ENCODE measurements around the gene SPTB.

DNA sequence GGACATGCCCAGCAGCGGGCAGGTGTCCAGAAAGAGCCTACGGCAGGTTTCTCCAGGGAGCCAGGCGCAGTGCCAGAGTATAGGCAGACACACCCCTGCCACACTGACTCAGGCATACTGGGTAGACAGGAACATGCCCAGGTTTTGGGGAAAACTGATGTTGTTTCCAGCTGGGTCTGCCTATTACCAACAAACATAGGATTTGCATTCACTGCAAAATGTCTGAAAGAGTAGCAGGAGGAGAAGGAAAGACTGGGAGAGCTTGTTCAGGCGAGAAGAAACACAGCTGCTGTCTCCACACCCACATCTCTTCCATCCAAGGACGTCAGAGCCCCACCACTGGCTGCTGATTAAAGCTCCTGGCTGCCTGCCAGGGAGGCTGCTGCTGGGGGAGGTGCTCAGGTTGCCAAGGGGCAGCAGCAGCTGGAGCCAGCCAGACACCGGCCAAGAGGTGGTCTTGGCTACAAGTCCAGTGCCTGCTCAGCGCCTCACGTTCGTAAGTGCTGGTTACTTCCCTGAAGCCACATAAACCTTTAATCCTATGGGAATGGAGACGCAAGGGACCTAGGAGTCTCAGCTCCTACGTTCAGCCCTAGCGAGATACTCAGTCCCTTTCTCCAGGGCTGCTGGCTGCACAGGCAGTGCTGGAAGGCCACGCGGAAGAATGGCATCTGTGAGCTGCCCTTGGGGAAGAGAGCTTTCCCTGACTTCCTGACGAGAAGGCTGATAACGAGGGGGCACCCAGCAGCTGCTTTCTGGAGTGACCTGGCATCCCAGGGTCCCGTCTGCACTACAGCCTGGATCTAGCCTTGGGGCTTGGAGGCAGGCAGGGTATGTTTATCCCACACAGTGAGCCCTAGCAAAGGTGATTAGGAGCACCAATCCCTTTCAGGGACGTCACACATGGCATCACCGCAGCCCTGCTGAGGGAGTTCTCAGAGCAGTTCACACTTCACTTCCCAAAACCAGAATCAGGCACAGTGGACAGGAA is 117.4 kb downstream of the SPTB start:
- TF ChIP-seq CTCF (conservative IDR thresholded peaks at IDR 0.05; ENCODE audit: low read depth, low read length) (no peak), EZH2 (IDR thresholded peaks at IDR 0.05; ENCODE audit: low read length, unreplicated experiment) (no peak), EZH2phosphoT487 (IDR thresholded peaks at IDR 0.05; ENCODE audit: borderline replicate concordance, low read length) (no peak)

All from PC-3 (cell line).